GM12878 (cell line): ENCODE measurements around the gene ERN1. TPM values are rescaled to one million over a fixed set of nuclear protein-coding genes. Genes with fewer than 3 reads are reported as not detected.

Experiments used
- ATAC-seq: fragments of 200-7000 bp; cut with Tn5 transposase; 3 replicates; pipeline ENCODE4 v1.9.1; 2020; ENCODE audit warnings: mild to moderate bottlenecking, moderate library complexity
- BruUV-seq: library from RNA; stranded (reverse); fragments of 400-500 nt; replicated peaks from 2 replicates; lab custom pipeline; 2021; lab: Mats Ljungman, UMichigan
- CTCF ChIA-PET: fragments of 300-600 bp; sonication (Branson Sonifier 250); formaldehyde crosslinking; extraction: SDS; loops from one replicate; lab custom pipeline; 2021; ENCODE audit warnings: inconsistent platforms; lab: Yijun Ruan, JAX
- POLR2A ChIA-PET: fragments of 350-600 bp; formaldehyde crosslinking; extraction: SDS; loops from one replicate; lab custom pipeline; 2021; ENCODE audit warnings: inconsistent platforms; lab: Charles Lee
- RAD21 ChIA-PET: fragments of 300-600 bp; sonication (Branson Sonifier 250); formaldehyde crosslinking; loops from one replicate; lab custom pipeline; 2023; ENCODE audit warnings: antibody characterized with exemption; ENCODE audit not compliant: unreplicated experiment; lab: Charles Lee
- SMC1A ChIA-PET: fragments of 300-600 bp; sonication (Branson Sonifier 250); formaldehyde crosslinking; loops from one replicate; lab custom pipeline; 2023; ENCODE audit not compliant: unreplicated experiment, uncharacterized antibody; lab: Charles Lee
- DNase-seq: peaks from one replicate; pipeline ENCODE4 v3.0.0-alpha.2; 2011; ENCODE audit warnings: low read depth, low spot score
- FAIRE-seq: peaks from 3 replicates; lab custom pipeline; 2011; peaks lifted over from hg19 to GRCh38; lab: Jason Lieb, UNC
- H2AFZ ChIP-seq: 2 replicates; pipeline ENCODE4 v1.6.0; 2011; ENCODE audit warnings: low read depth, low read length, control low read depth; ENCODE audit not compliant: control insufficient read depth
- H3K27ac ChIP-seq: 2 replicates; pipeline ENCODE4 v1.5.1; 2011; ENCODE audit warnings: control low read depth; ENCODE audit not compliant: control insufficient read depth, insufficient read depth
- H3K27me3 ChIP-seq, 2 experiments: replicated peaks in 1 of 2; 2 replicates each; pipeline versions ENCODE4 v1.6.0 to v1.6.1; 2011; ENCODE audit warnings: low read length in 1 of 2; ENCODE audit not compliant: control insufficient read depth in 2 of 2, insufficient read depth in 2 of 2
- H3K36me3 ChIP-seq, 2 experiments: 2 replicates each; pipeline ENCODE4 v1.5.1; 2011; ENCODE audit warnings: low read length in 1 of 2; ENCODE audit not compliant: control insufficient read depth in 2 of 2, insufficient read depth in 2 of 2
- H3K4me1 ChIP-seq: 2 replicates; pipeline ENCODE4 v1.6.1; 2011; ENCODE audit warnings: mild to moderate bottlenecking, low read length, moderate library complexity, mixed read lengths; ENCODE audit not compliant: control insufficient read depth, insufficient read depth
- H3K4me2 ChIP-seq: 2 replicates; pipeline ENCODE4 v1.6.0; 2011; ENCODE audit warnings: control low read depth; ENCODE audit not compliant: control insufficient read depth, insufficient read depth
- H3K4me3 ChIP-seq: fragments of 200-600 bp; sonication (generic); 2 replicates; pipeline ENCODE4 v1.5.1; 2016
- H3K79me2 ChIP-seq: 2 replicates; pipeline ENCODE4 v1.6.0; 2011; ENCODE audit warnings: low read length; ENCODE audit not compliant: control insufficient read depth, insufficient read depth
- H3K9ac ChIP-seq: 2 replicates; pipeline ENCODE4 v1.8.0; 2011; ENCODE audit warnings: low read length, control low read depth, mixed read lengths; ENCODE audit not compliant: control insufficient read depth, insufficient read depth
- H3K9me3 ChIP-seq: replicated peaks from 3 replicates; pipeline ENCODE4 v1.5.1; 2011; ENCODE audit warnings: mild to moderate bottlenecking, low read length; ENCODE audit not compliant: control insufficient read depth, insufficient read depth
- H4K20me1 ChIP-seq: 2 replicates; pipeline ENCODE4 v1.6.0; 2011; ENCODE audit not compliant: control insufficient read depth, insufficient read depth
- SMARCA5 ChIP-seq: fragments of 450-650 bp; IDR thresholded peaks from 2 replicates; pipeline ENCODE4 v1.6.1; 2017; ENCODE audit warnings: mild to moderate bottlenecking
- SPI1 ChIP-seq: IDR thresholded peaks from 2 replicates; pipeline ENCODE4 v1.6.1; 2011; ENCODE audit warnings: low read depth, mild to moderate bottlenecking, low read length, moderate library complexity, borderline replicate concordance; ENCODE audit not compliant: insufficient read depth
- ZNF274 ChIP-seq: IDR thresholded peaks from one replicate; pipeline ENCODE4 v1.8.0; 2011; ENCODE audit not compliant: insufficient read length, insufficient read depth
- WGBS: methylation state at CpG from one replicate; pipeline ENCODE4 v1.1.6; 2016; ENCODE audit warnings: low lambda C conversion rate; ENCODE audit not compliant: insufficient replicate concordance, insufficient coverage; ENCODE audit errors: missing lambda C conversion rate; 5-methylcytosine and 5-hydroxymethylcytosine counted together
- in situ Hi-C: fragments of 300-500 bp; cut with MboI; formaldehyde crosslinking; loops from 9 replicates; pipeline ENCODE4 v1.14.3; 2018; ENCODE audit warnings: mixed read lengths
- intact Hi-C: fragments of 100-400 bp; cut with micrococcal nuclease; formaldehyde crosslinking; loops from one replicate; pipeline ENCODE4 v1.14.2; 2022; ENCODE audit not compliant: unreplicated experiment
- polyA plus RNA-seq, 11 experiments: library from polyadenylated mRNA; depleted of rRNA in 4 of 11; unstranded in 6 of 11; stranded (reverse) in 5 of 11; fragments of >200 nt; fragmentation: Nextera tagmentation in 4 of 11; fragmentation: Illumina TruSeq in 1 of 11; extraction: Ambion mirVana in 4 of 11; extraction: Trizol in 1 of 11; gene quantifications; 1 replicate in 1 of 11; 2 replicates in 10 of 11; pipeline versions ENCODE4 v1.2.1 to v1.2.3, GENCODE V29; 2011 to 2016; ENCODE audit warnings: inconsistent platforms in 2 of 11, missing spikeins in 2 of 11, low read depth in 1 of 11
- total RNA-seq, 4 experiments: library from RNA; depleted of rRNA in 3 of 4; stranded (reverse); fragments of >200 nt in 3 of 4; fragmentation: Illumina TruSeq in 1 of 4; extraction: Trizol in 1 of 4; gene quantifications; 2 replicates each; pipeline versions ENCODE4 v1.2.1 to v1.2.3, GENCODE V29; 2013 to 2021
- TF ChIP-seq, protein P1 (sequence below): fragments of 450-650 bp; conservative IDR thresholded peaks from 2 replicates; pipeline ENCODE4 v1.6.1; 2017; ENCODE audit warnings: mild to moderate bottlenecking, moderate library complexity

ERN1 gene
- total and polyA plus RNA-seq, 10 of the 15 experiments (the other 5 are each of a cell fraction or from before 2014, with no cell fraction given): 2.6 to 19.2 (median 7.6) TPM

GRCh38 chr17:64128787-64129514, 993 bp downstream of the ERN1 start:
- no peak for DNase-seq
- no peak for ATAC-seq
- Histone ChIP-seq H3K4me1 (peaks cover 32% of the 10 kb centered on the region), H3K9me3 (no peaks in the 10 kb centered on the region; the same call in 1 of the 3 replicates), H3K27me3 (no peaks in the 10 kb centered on the region), H3K79me2 (peaks cover 52% of the 10 kb centered on the region), H3K27ac (peak overlapping the region; percentile 77), H4K20me1 (no peaks in the 10 kb centered on the region), H2AFZ (no peak overlapping the region), H3K9ac (peak overlapping the region; percentile 71), H3K4me2 (peak overlapping the region; percentile 46), H3K4me3 (peak overlapping the region; percentile 93), H3K36me3 (no peaks in the 10 kb centered on the region)
- BruUV-seq: no TSS peak
- TF ChIP-seq SMARCA5 (no peak), ZNF274 (no peak), SPI1 (no peak)
- TF ChIP-seq, protein P1, sequence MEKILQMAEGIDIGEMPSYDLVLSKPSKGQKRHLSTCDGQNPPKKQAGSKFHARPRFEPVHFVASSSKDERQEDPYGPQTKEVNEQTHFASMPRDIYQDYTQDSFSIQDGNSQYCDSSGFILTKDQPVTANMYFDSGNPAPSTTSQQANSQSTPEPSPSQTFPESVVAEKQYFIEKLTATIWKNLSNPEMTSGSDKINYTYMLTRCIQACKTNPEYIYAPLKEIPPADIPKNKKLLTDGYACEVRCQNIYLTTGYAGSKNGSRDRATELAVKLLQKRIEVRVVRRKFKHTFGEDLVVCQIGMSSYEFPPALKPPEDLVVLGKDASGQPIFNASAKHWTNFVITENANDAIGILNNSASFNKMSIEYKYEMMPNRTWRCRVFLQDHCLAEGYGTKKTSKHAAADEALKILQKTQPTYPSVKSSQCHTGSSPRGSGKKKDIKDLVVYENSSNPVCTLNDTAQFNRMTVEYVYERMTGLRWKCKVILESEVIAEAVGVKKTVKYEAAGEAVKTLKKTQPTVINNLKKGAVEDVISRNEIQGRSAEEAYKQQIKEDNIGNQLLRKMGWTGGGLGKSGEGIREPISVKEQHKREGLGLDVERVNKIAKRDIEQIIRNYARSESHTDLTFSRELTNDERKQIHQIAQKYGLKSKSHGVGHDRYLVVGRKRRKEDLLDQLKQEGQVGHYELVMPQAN: no peak
- 22% methylated on average over 15 of the region's 15 CpGs for WGBS
- in situ Hi-C loops (no loop called here), intact Hi-C loops (no loop called here)
- POLR2A ChIA-PET: interaction anchor here (0.5 to 6.6 kb wide), 16 partner anchors 9 to 531 kb away, joined by 3 to 86 read pairs (median 5); partner anchors contain the start of gene ICAM2
- RAD21 ChIA-PET: interaction anchor here (0.8 to 14.4 kb wide), 10 partner anchors 17 to 210 kb away, joined by 3 to 507 read pairs (median 8); partner anchors contain the start of genes CD79B, GH1 and ICAM2
- SMC1A ChIA-PET: interaction anchor here (0.7 to 11.2 kb wide), 10 partner anchors 6 to 285 kb away, joined by 3 to 570 read pairs (median 5); partner anchors contain the start of gene ICAM2
- no peak for FAIRE-seq
- CTCF ChIA-PET: interaction anchor here (0.6 to 8.2 kb wide), 10 partner anchors 8 to 214 kb away, joined by 3 to 206 read pairs (median 6); partner anchors contain the start of genes CSHL1 and GH1
